SK-N-SH (cell line): ENCODE measurements around the gene SDK1. TPM values are rescaled to one million over a fixed set of nuclear protein-coding genes. Genes with fewer than 3 reads are reported as not detected.

ENCODE experiments used
- CTCF ChIA-PET: fragments of 300-600, 350-600 bp; formaldehyde crosslinking; extraction: SDS; loops from one replicate; lab custom pipeline; 2021; lab: Yijun Ruan, JAX
- POLR2A ChIA-PET: fragments of 350-600 bp; sonication (Branson Sonifier 250); formaldehyde crosslinking; extraction: SDS; loops from one replicate; lab custom pipeline; 2020; ENCODE audit warnings: antibody characterized with exemption, inconsistent platforms; lab: Yijun Ruan, JAX
- DNase-seq: peaks from one replicate; pipeline ENCODE4 v3.0.0; 2012
- H2AFZ ChIP-seq: fragments of 200-600 bp; sonication (generic); 2 replicates; pipeline ENCODE4 v1.8.1; 2016; ENCODE audit warnings: antibody characterized with exemption, mild to moderate bottlenecking, low read depth
- H3F3A ChIP-seq: fragments of 200-600 bp; sonication (generic); replicated peaks from 2 replicates; pipeline ENCODE3; 2016; ENCODE audit warnings: antibody characterized with exemption, mild to moderate bottlenecking; ENCODE audit not compliant: insufficient read depth
- H3K27ac ChIP-seq, 2 experiments: fragments of 200-500 bp in 1 of 2; fragments of 200-600 bp in 1 of 2; sonication (Bioruptor generic) in 1 of 2; sonication (generic), shearing (Covaris generic) in 1 of 2; 2 replicates each; pipeline versions ENCODE4 v1.5.1 to v1.6.1; 2014 to 2016; ENCODE audit warnings: low read depth in 2 of 2, inconsistent platforms in 1 of 2, low read length in 1 of 2, mild to moderate bottlenecking in 1 of 2, mixed read lengths in 1 of 2
- H3K27me3 ChIP-seq: fragments of 200-600 bp; sonication (generic), shearing (Covaris generic); 2 replicates; pipeline ENCODE4 v1.6.1; 2016; ENCODE audit warnings: mixed run types; ENCODE audit not compliant: insufficient read depth
- H3K36me3 ChIP-seq, 2 experiments: fragments of 200-500 bp in 1 of 2; fragments of 200-600 bp in 1 of 2; sonication (Bioruptor generic) in 1 of 2; sonication (generic) in 1 of 2; replicated peaks in 1 of 2; 2 replicates each; pipeline versions ENCODE3 to v1.5.1; 2014 to 2016; ENCODE audit warnings: low read length in 1 of 2, mild to moderate bottlenecking in 1 of 2; ENCODE audit not compliant: insufficient read depth in 2 of 2, control insufficient read depth in 1 of 2
- H3K4me1 ChIP-seq, 2 experiments: fragments of 200-500 bp in 1 of 2; fragments of 200-600 bp in 1 of 2; sonication (Bioruptor generic) in 1 of 2; sonication (generic), shearing (Covaris generic) in 1 of 2; 2 replicates each; pipeline versions ENCODE4 v1.5.1 to v1.6.1; 2014 to 2016; ENCODE audit warnings: low read depth in 1 of 2, low read length in 1 of 2, mixed run types in 1 of 2; ENCODE audit not compliant: insufficient read depth in 2 of 2, control insufficient read depth in 1 of 2
- H3K4me2 ChIP-seq: fragments of 200-600 bp; sonication (generic), shearing (Covaris generic); 2 replicates; pipeline ENCODE4 v1.6.1; 2017; ENCODE audit warnings: mixed run types
- H3K4me3 ChIP-seq, 2 experiments: fragments of 200-500 bp in 1 of 2; fragments of 200-600 bp in 1 of 2; sonication (Bioruptor generic) in 1 of 2; sonication (generic), shearing (Covaris generic) in 1 of 2; 2 replicates each; pipeline versions ENCODE4 v1.5.1 to v1.8.1; 2014 to 2016; ENCODE audit warnings: low read depth in 2 of 2, inconsistent platforms in 1 of 2, low read length in 1 of 2, mild to moderate bottlenecking in 1 of 2, mixed read lengths in 1 of 2, moderate library complexity in 1 of 2
- H3K79me2 ChIP-seq: fragments of 200-600 bp; sonication (generic); 2 replicates; pipeline ENCODE4 v1.8.1; 2017; ENCODE audit warnings: mild to moderate bottlenecking; ENCODE audit not compliant: insufficient read depth
- H3K9ac ChIP-seq: fragments of 200-600 bp; sonication (generic); 2 replicates; pipeline ENCODE4 v1.6.1; 2017; ENCODE audit warnings: mixed run types
- H3K9me2 ChIP-seq: fragments of 200-600 bp; sonication (generic); 2 replicates; pipeline ENCODE4 v1.6.1; 2017; ENCODE audit warnings: mixed run types
- H3K9me3 ChIP-seq: fragments of 200-600 bp; sonication (generic); 2 replicates; pipeline ENCODE4 v1.6.1; 2017; ENCODE audit warnings: mixed run types, mild to moderate bottlenecking, moderate library complexity
- H4K20me1 ChIP-seq: fragments of 200-600 bp; sonication (generic); 2 replicates; pipeline ENCODE4 v1.6.1; 2017; ENCODE audit warnings: mild to moderate bottlenecking, mixed run types; ENCODE audit not compliant: insufficient read depth
- CHD2 ChIP-seq: fragments of 150-350 bp; IDR thresholded peaks from 2 replicates; pipeline ENCODE4 v1.6.1; 2018; ENCODE audit warnings: low read length; ENCODE audit not compliant: partially characterized antibody
- ELF1 ChIP-seq: IDR thresholded peaks from 2 replicates; pipeline ENCODE4 v1.4.0; 2012
- EZH2phosphoT487 ChIP-seq: fragments of 200-600 bp; sonication (generic); IDR thresholded peaks from 2 replicates; pipeline ENCODE4 v1.6.1; 2017; ENCODE audit warnings: low read depth, mixed run types, mild to moderate bottlenecking, antibody characterized with exemption, moderate library complexity, borderline replicate concordance
- GABPA ChIP-seq: IDR thresholded peaks from 2 replicates; pipeline ENCODE4 v1.4.0; 2012; ENCODE audit warnings: low read depth, mild to moderate bottlenecking
- POLR2AphosphoS5 ChIP-seq: IDR thresholded peaks from 2 replicates; pipeline ENCODE4 v1.6.1; 2012; ENCODE audit warnings: low read depth, low read length
- RCOR1 ChIP-seq: fragments of 150-350 bp; IDR thresholded peaks from 2 replicates; pipeline ENCODE4 v1.6.1; 2017; ENCODE audit warnings: antibody characterized with exemption, low read length
- RXRA ChIP-seq: IDR thresholded peaks from 2 replicates; pipeline ENCODE4 v1.4.0; 2012; ENCODE audit warnings: low read depth, mild to moderate bottlenecking, borderline replicate concordance
- SMC3 ChIP-seq: IDR thresholded peaks from 2 replicates; pipeline ENCODE4 v1.6.1; 2012; ENCODE audit warnings: low read depth, low read length, improper control_type of control experiment
- TEAD4 ChIP-seq: IDR thresholded peaks from 2 replicates; pipeline ENCODE4 v1.4.0; 2012; ENCODE audit warnings: mild to moderate bottlenecking, borderline replicate concordance; ENCODE audit not compliant: insufficient read depth
- ZBTB33 ChIP-seq: IDR thresholded peaks from 2 replicates; pipeline ENCODE4 v1.4.0; 2012; ENCODE audit warnings: low read depth, borderline replicate concordance
- WGBS: methylation state at CpG from one replicate; pipeline ENCODE4 v1.1.6; 2017; ENCODE audit warnings: low lambda C conversion rate; 5-methylcytosine and 5-hydroxymethylcytosine counted together
- polyA plus RNA-seq, 3 experiments: library from polyadenylated mRNA; depleted of rRNA; stranded (reverse); fragments of >200 nt; gene quantifications; 2 replicates each; pipeline ENCODE4 v1.2.3, GENCODE V29; 2012
- TF ChIP-seq, protein P1 (sequence below): IDR thresholded peaks from 2 replicates; pipeline ENCODE4 v1.6.1; 2012; ENCODE audit warnings: mild to moderate bottlenecking, low read depth, low read length, moderate library complexity
- TF ChIP-seq, protein P2 (sequence below): fragments of 150-350 bp; IDR thresholded peaks from 2 replicates; pipeline ENCODE4 v1.6.1; 2017; ENCODE audit warnings: antibody characterized with exemption, low read length, low read depth, borderline replicate concordance

Gene SDK1
- polyA plus RNA-seq, 1 of the 3 experiments (the other 2 are of a cell fraction), result 1.2 TPM

DNA sequence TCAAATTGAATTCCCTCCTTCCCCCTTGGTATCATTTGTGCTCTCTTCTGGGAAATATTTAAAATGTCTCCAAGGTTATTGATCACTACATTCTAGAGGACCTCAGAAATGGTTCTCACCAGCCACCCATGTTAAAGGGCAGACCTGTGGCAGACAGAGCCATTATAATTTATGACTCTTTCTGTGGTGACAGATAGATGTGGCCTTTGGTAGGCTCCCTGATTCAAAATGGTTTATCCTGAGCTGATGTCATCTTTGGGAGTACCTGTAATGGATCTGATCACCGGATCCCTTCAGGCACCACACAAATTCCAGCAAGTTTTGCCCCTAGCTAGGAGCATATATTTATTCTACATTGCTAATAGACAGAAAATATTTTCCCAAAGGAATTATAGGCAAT, 267.5 kb downstream of the SDK1 start:
- no peak overlapping the region for H3K9ac ChIP-seq
- H3K9me2 ChIP-seq, result no peaks in the 10 kb centered on the region
- WGBS, result 57% methylated on average over 1 of the region's 1 CpG
- DNase-seq, result no peak
- CTCF ChIA-PET, result interaction anchor here (1.0 kb wide), 1 partner anchor 23 kb away, joined by 4 read pairs; no protein-coding TSS in a partner anchor
- H2AFZ ChIP-seq, result no peak overlapping the region
- H3K27ac ChIP-seq, result no peak overlapping the region
- no peaks in the 10 kb centered on the region for H4K20me1 ChIP-seq
- no peak overlapping the region for H3K4me3 ChIP-seq
- H3K79me2 ChIP-seq, result no peaks in the 10 kb centered on the region
- H3K27me3 ChIP-seq, result no peaks in the 10 kb centered on the region
- peaks cover 0 to 10% of the 10 kb centered on the region in 2 experiments; a peak in 2 of 4 replicates for H3K4me1 ChIP-seq
- TF ChIP-seq RCOR1 (no peak), TEAD4 (no peak), EZH2phosphoT487 (no peak), POLR2AphosphoS5 (no peak), RXRA (no peak), GABPA (no peak), ELF1 (no peak), SMC3 (no peak), CHD2 (no peak), ZBTB33 (no peak)
- TF ChIP-seq, protein P1, sequence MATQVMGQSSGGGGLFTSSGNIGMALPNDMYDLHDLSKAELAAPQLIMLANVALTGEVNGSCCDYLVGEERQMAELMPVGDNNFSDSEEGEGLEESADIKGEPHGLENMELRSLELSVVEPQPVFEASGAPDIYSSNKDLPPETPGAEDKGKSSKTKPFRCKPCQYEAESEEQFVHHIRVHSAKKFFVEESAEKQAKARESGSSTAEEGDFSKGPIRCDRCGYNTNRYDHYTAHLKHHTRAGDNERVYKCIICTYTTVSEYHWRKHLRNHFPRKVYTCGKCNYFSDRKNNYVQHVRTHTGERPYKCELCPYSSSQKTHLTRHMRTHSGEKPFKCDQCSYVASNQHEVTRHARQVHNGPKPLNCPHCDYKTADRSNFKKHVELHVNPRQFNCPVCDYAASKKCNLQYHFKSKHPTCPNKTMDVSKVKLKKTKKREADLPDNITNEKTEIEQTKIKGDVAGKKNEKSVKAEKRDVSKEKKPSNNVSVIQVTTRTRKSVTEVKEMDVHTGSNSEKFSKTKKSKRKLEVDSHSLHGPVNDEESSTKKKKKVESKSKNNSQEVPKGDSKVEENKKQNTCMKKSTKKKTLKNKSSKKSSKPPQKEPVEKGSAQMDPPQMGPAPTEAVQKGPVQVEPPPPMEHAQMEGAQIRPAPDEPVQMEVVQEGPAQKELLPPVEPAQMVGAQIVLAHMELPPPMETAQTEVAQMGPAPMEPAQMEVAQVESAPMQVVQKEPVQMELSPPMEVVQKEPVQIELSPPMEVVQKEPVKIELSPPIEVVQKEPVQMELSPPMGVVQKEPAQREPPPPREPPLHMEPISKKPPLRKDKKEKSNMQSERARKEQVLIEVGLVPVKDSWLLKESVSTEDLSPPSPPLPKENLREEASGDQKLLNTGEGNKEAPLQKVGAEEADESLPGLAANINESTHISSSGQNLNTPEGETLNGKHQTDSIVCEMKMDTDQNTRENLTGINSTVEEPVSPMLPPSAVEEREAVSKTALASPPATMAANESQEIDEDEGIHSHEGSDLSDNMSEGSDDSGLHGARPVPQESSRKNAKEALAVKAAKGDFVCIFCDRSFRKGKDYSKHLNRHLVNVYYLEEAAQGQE, result no peak
- TF ChIP-seq, protein P2, sequence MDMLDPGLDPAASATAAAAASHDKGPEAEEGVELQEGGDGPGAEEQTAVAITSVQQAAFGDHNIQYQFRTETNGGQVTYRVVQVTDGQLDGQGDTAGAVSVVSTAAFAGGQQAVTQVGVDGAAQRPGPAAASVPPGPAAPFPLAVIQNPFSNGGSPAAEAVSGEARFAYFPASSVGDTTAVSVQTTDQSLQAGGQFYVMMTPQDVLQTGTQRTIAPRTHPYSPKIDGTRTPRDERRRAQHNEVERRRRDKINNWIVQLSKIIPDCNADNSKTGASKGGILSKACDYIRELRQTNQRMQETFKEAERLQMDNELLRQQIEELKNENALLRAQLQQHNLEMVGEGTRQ, result no peak
- POLR2A ChIA-PET, result no interaction called here
- no peaks in the 10 kb centered on the region for H3K9me3 ChIP-seq
- no peak overlapping the region for H3K4me2 ChIP-seq
- no peaks in the 10 kb centered on the region for H3K36me3 ChIP-seq
- H3F3A ChIP-seq, result no peaks in the 10 kb centered on the region
